GM12874 (cell line): ENCODE results near the gene ELP1.

Experiments
- TF ChIP-seq, protein P1 (sequence below): IDR thresholded peaks from 2 replicates; pipeline ENCODE4 v1.5.1; 2011; ENCODE audit warnings: low read depth, mild to moderate bottlenecking, control low read depth, low read length, moderate library complexity; ENCODE audit not compliant: insufficient read depth

The ELP1 gene

DNA sequence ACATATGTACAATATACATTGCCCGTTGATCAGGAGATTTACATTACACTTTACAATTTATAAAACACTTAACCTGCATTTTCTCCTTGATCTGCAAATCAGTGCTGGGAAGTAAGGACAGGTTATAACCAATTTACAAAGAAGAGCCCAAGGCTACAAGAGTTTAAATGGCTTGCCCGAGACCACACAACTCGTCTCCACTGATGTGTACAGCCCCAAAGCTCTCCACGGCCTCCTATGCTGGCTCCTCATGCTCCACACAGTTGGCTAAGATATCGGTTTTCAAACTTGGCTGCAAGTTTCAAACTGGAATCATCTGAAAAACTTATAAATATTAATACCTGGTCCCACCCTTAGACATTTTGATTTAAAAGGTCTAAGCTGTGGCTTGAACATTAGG is 88.4 kb downstream of the ELP1 start:
- TF ChIP-seq, protein P1, sequence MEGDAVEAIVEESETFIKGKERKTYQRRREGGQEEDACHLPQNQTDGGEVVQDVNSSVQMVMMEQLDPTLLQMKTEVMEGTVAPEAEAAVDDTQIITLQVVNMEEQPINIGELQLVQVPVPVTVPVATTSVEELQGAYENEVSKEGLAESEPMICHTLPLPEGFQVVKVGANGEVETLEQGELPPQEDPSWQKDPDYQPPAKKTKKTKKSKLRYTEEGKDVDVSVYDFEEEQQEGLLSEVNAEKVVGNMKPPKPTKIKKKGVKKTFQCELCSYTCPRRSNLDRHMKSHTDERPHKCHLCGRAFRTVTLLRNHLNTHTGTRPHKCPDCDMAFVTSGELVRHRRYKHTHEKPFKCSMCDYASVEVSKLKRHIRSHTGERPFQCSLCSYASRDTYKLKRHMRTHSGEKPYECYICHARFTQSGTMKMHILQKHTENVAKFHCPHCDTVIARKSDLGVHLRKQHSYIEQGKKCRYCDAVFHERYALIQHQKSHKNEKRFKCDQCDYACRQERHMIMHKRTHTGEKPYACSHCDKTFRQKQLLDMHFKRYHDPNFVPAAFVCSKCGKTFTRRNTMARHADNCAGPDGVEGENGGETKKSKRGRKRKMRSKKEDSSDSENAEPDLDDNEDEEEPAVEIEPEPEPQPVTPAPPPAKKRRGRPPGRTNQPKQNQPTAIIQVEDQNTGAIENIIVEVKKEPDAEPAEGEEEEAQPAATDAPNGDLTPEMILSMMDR: no peak

DNA sequence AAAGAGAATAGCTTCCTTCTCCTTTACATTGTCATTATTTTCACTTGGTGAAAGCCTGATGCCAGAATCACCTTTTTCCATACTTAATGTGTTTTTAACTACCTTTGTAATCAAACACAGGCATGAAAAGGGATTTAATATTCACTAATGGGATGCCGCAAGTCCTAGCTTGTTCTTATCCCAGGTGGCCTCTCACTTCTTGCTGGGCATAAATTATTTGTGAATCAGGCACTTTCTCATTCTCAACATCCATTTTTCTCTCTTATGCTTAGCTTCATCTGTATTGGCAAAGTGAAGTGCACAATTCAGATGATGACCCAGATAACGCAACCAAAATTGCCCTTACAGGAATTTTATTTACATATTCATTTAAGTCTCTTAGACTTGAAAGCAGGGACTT is 89.1 kb downstream of the ELP1 start:
- TF ChIP-seq, protein P1: no peak

DNA sequence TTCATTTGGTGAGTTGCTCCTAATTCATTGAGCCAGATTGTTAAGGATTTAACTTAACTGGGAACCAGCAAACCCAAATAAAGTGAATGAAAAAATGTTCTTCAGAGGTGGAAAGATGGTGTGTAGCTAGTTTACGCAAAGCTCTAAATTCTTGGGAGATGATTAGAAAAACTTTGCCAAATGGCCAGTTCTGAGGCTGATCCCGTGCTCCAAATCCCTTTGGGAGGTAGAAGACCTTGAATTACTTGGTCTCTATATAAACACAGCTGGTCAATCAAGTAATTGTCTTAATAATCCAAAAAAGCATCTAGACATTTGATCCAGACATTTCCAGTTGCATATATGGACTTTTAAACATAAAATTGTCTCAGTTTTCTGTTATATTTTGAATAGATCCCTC is 89.5 kb downstream of the ELP1 start:
- TF ChIP-seq, protein P1: no peak

- TF ChIP-seq, protein P1: no peak
Measured at GRCh38 chr9:108842610-108843295, 91.2 kb downstream of the ELP1 start.

- TF ChIP-seq, protein P1: no peak
Measured at GRCh38 chr9:108838017-108838416, 95.9 kb downstream of the ELP1 start.

- TF ChIP-seq, protein P1: no peak
Measured at GRCh38 chr9:108837530-108837929, 96.4 kb downstream of the ELP1 start.

GRCh38 chr9:108836781-108837180 is 97.1 kb downstream of the ELP1 start:
- TF ChIP-seq, protein P1: no peak
